Upper lobe of left lung (tissue), 6 donors: ENCODE data around the gene USP47. TPM values are rescaled to one million over a fixed set of nuclear protein-coding genes. Genes with fewer than 3 reads are reported as not detected.

Experiments used
- ATAC-seq, 2 donors: fragments of 200-7000 bp; cut with Tn5 transposase; one replicate each; pipeline ENCODE4 v1.9.1; 2022; ENCODE audit warnings: mild to moderate bottlenecking in 2 of 2, moderate library complexity in 2 of 2; ENCODE audit not compliant: low FRiP score in 2 of 2
- DNase-seq, 2 donors: peaks; one replicate each; pipeline ENCODE4 v3.0.0-alpha.2; 2019 to 2020
- H3K27ac ChIP-seq, 4 donors: fragments of 200-600 bp; sonication (generic); one replicate each; pipeline ENCODE4 v1.5.1; 2016 to 2019
- H3K27me3 ChIP-seq, 4 donors: fragments of 200-600 bp; sonication (generic); one replicate each; pipeline ENCODE4 v1.5.1; 2017 to 2019
- H3K36me3 ChIP-seq, 4 donors: fragments of 200-600 bp; sonication (generic); one replicate each; pipeline ENCODE4 v1.5.1; 2016 to 2019
- H3K4me1 ChIP-seq, 4 donors: fragments of 200-600 bp; sonication (generic); one replicate each; pipeline ENCODE4 v1.5.1; 2018 to 2019
- H3K4me3 ChIP-seq, 4 donors: fragments of 200-600 bp; sonication (generic); one replicate each; pipeline ENCODE4 v1.5.1; 2017 to 2019; ENCODE audit warnings: mild to moderate bottlenecking in 2 of 4, moderate library complexity in 1 of 4
- H3K9me3 ChIP-seq, 4 donors: fragments of 200-600 bp; sonication (generic); one replicate each; pipeline ENCODE4 v1.5.1; 2018 to 2019
- EP300 ChIP-seq, 4 donors: sonication (generic); formaldehyde crosslinking; IDR thresholded peaks; one replicate each; pipeline ENCODE4 v1.5.1; 2017; ENCODE audit warnings: antibody characterized with exemption in 4 of 4, control low read depth in 2 of 4
- POLR2A ChIP-seq, 4 donors: fragments of 450-650 bp; IDR thresholded peaks; one replicate each; pipeline ENCODE4 v1.5.1; 2016 to 2017; ENCODE audit warnings: antibody characterized with exemption in 4 of 4, mild to moderate bottlenecking in 2 of 4
- POLR2AphosphoS5 ChIP-seq, 2 donors: sonication (generic); formaldehyde crosslinking; IDR thresholded peaks; one replicate each; pipeline ENCODE4 v1.5.1; 2017; ENCODE audit warnings: antibody characterized with exemption in 2 of 2
- WGBS, 2 donors: methylation state at CpG; one replicate each; pipeline ENCODE4 v1.1.5; 2017 to 2018; 5-methylcytosine and 5-hydroxymethylcytosine counted together
- total RNA-seq, 6 donors: library from RNA; depleted of rRNA in 4 of 6; stranded (reverse); fragments of >200 nt in 4 of 6; gene quantifications; one replicate each; pipeline versions ENCODE4 v1.1.0 to v1.2.1, GENCODE V29; 2016 to 2021
- TF ChIP-seq, protein P1 (sequence below), 6 experiments: fragments of 450-650 bp in 4 of 6; fragments of 200-600 bp in 2 of 6; sonication (generic) in 2 of 6; IDR thresholded peaks; one replicate each; pipeline ENCODE4 v1.5.1; 2016 to 2019; ENCODE audit warnings: antibody characterized with exemption in 6 of 6
- donor health status: DM: no; HTN: no; CAD: no; lungs with moderate emphysema.
- donor health status: DM: no; HTN: yes; CAD: no; lungs with severe emphysema.

USP47 gene
- total RNA-seq, 6 donors from 2014 or later, result 32.4 to 132 (median 79.0) TPM

DNA sequence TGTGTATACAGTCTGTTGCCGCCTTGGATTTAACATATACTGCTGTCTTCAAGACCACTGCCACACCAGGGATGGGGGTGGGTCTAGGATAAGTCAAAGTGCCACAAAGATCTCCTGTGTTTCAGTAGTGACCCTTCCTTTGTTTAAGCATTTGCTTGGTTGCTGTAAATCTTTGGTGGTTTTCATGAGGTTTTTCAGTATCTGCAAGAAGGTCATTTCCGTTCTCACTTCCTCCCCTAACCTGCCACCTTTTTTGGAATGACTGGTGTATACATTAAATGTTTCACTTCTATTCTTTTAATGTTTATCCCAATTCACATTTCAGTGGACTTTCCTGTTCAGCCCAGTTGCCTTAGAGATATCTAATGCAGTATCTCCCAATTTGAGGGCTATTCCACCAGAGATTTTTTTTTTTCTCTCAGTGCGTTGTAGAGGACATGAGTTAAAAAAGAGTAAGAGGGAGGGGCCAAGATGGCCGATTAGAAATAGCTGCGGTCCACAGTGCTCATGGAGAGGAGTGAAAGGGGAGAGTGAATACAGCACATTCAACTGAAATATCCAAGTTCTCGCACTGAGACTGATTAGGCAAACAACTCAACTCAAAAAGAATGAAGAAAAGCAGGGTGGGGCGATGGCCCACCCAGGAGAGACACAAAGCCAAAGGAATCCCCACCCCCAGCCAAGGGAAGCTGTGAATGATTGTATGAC is 43.2 kb downstream of the USP47 start:
- Histone ChIP-seq H3K9me3 (no peaks in the 10 kb centered on the region), H3K4me3 (no peak overlapping the region), H3K4me1 (peaks cover 0 to 8% (median 4%) of the 10 kb centered on the region in 4 donors), H3K36me3 (peaks cover 5 to 38% (median 24%) of the 10 kb centered on the region in 4 donors), H3K27me3 (no peaks in the 10 kb centered on the region), H3K27ac (no peak overlapping the region)
- ATAC-seq, result no peak
- DNase-seq, result no peak
- TF ChIP-seq, protein P1, sequence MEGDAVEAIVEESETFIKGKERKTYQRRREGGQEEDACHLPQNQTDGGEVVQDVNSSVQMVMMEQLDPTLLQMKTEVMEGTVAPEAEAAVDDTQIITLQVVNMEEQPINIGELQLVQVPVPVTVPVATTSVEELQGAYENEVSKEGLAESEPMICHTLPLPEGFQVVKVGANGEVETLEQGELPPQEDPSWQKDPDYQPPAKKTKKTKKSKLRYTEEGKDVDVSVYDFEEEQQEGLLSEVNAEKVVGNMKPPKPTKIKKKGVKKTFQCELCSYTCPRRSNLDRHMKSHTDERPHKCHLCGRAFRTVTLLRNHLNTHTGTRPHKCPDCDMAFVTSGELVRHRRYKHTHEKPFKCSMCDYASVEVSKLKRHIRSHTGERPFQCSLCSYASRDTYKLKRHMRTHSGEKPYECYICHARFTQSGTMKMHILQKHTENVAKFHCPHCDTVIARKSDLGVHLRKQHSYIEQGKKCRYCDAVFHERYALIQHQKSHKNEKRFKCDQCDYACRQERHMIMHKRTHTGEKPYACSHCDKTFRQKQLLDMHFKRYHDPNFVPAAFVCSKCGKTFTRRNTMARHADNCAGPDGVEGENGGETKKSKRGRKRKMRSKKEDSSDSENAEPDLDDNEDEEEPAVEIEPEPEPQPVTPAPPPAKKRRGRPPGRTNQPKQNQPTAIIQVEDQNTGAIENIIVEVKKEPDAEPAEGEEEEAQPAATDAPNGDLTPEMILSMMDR (IDR thresholded peaks at IDR 0.05), result no peak
- WGBS, 2 donors, result 90 to 94% methylated on average over 7 of the region's 7 CpGs

DNA sequence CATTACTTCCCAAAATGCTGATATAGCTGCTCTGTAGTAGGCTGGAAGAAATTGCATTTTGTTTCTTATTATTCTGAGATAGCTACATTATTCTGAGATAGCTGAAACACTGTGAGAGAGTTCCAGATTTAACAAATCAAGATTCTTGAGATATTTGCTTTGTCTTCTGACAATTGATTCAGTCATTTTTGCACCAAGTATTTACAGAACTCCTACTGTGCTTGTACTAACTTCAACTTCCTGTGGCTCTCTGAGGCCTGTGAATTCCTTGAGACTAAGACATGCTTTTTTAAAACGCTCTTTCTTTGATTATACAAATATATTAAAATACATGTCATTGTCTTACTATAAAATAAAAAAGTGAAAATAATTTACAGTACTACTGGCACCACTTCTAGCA is 52.7 kb downstream of the USP47 start:
- H3K9me3 ChIP-seq, result no peaks in the 10 kb centered on the region
- H3K4me1 ChIP-seq, result peaks cover 0 to 15% (median 6%) of the 10 kb centered on the region in 4 donors
- no peak for DNase-seq
- peak overlapping the region in 1 of 4 donors; percentile 23 for H3K27ac ChIP-seq
- WGBS, 2 donors, result 45 to 65% methylated on average over 1 of the region's 1 CpG
- no peak for TF ChIP-seq POLR2AphosphoS5 (IDR thresholded peaks at IDR 0.05)
- no peak for TF ChIP-seq POLR2A (IDR thresholded peaks at IDR 0.05)
- no peak for ATAC-seq
- no peaks in the 10 kb centered on the region for H3K27me3 ChIP-seq
- H3K4me3 ChIP-seq, result no peak overlapping the region
- H3K36me3 ChIP-seq, result peaks cover 0 to 52% (median 0%) of the 10 kb centered on the region in 4 donors

DNA sequence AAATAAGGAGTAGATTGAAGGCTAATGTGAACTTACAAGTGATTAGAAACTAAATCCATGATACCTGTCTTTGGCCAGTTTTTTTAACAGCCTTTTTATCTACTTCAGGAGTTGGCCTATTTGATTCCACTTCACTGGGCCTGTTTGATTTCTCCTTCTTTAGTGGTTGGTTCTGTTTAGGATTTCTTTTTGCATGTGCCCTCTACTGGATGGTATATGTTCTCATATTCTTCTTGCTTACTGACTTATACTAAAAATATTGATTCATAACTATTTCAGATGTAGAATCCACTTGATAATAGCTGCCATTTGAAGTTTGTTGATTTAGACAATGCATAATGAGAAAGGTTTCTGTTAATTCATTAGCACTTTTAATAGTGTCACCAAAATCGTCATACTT is 53.9 kb downstream of the USP47 start:
- H3K4me1 ChIP-seq, result peaks cover 0 to 15% (median 6%) of the 10 kb centered on the region in 4 donors
- TF ChIP-seq EP300 (IDR thresholded peaks at IDR 0.05), result no peak
- no peak for TF ChIP-seq POLR2AphosphoS5 (IDR thresholded peaks at IDR 0.05)
- TF ChIP-seq, protein P1 (IDR thresholded peaks at IDR 0.05), result no peak
- TF ChIP-seq POLR2A (IDR thresholded peaks at IDR 0.05), result no peak
- H3K27ac ChIP-seq, result no peak overlapping the region
- no peaks in the 10 kb centered on the region for H3K27me3 ChIP-seq
- ATAC-seq, result no peak
- 80 to 82% methylated on average over 1 of the region's 1 CpG for WGBS, 2 donors
- no peak overlapping the region for H3K4me3 ChIP-seq
- H3K9me3 ChIP-seq, result no peaks in the 10 kb centered on the region
- no peak for DNase-seq
- peaks cover 0 to 54% (median 0%) of the 10 kb centered on the region in 4 donors for H3K36me3 ChIP-seq

DNA sequence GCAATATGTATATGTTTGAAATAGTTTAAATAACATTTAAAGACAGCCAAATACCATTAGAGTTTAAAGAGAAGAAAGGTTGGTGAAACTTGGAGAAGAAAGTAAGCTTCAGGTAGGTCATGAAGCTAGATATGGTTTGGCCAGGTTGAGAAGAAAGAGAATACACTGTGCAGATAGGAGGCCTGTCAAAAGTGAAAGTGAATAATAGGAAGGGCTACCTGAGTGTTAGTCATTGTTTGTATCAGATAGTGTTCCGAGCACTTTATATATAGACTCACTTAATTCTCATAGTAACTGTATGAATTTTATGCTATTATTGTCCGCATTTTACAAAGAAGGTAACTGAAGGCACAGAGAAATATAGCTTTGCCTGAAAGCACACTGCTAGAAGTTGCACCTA is 56.9 kb downstream of the USP47 start:
- no peak for ATAC-seq
- no peaks in the 10 kb centered on the region for H3K27me3 ChIP-seq
- peaks cover 0 to 47% (median 1%) of the 10 kb centered on the region in 4 donors for H3K36me3 ChIP-seq
- H3K4me1 ChIP-seq, result peaks cover 0 to 15% (median 6%) of the 10 kb centered on the region in 4 donors
- 68 to 73% methylated on average over 2 of the region's 2 CpGs for WGBS, 2 donors
- DNase-seq, result no peak
- no peaks in the 10 kb centered on the region for H3K9me3 ChIP-seq
- TF ChIP-seq, protein P1 (IDR thresholded peaks at IDR 0.05), result no peak
- TF ChIP-seq EP300 (IDR thresholded peaks at IDR 0.05), result no peak
- TF ChIP-seq POLR2AphosphoS5 (IDR thresholded peaks at IDR 0.05), result no peak
- no peak for TF ChIP-seq POLR2A (IDR thresholded peaks at IDR 0.05)
- H3K27ac ChIP-seq, result no peak overlapping the region
- no peak overlapping the region for H3K4me3 ChIP-seq

DNA sequence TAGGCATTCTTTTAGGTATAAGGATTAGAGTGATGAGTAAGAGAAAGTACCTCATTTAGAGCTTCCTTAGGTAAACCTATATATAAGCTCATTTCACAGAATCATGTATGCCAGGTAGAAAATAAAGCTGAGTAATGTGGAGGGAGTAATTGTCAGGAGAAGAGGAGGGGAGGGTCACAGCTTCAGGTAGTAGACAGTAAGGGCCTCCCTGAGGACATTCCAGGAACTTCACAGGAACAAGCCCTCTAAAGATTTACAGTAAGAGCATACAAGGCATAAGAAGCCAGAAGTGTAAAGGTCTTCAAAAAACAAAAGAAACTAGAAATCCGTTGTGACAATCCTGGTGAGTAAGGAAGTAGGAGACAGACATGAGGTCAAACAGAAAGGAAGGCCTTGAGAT is 57.6 kb downstream of the USP47 start:
- ATAC-seq (no peak), DNase-seq (no peak)
- TF ChIP-seq POLR2AphosphoS5 (IDR thresholded peaks at IDR 0.05), result no peak
- TF ChIP-seq, protein P1 (IDR thresholded peaks at IDR 0.05), result peak in 1 of 6 experiments; percentile 8
- H3K27ac ChIP-seq, result no peak overlapping the region
- H3K9me3 ChIP-seq, result no peaks in the 10 kb centered on the region
- H3K36me3 ChIP-seq, result peaks cover 0 to 48% (median 4%) of the 10 kb centered on the region in 4 donors
- 33 to 83% methylated on average over 1 of the region's 1 CpG for WGBS, 2 donors
- no peaks in the 10 kb centered on the region for H3K27me3 ChIP-seq
- no peak overlapping the region for H3K4me3 ChIP-seq
- H3K4me1 ChIP-seq, result peaks cover 0 to 12% (median 2%) of the 10 kb centered on the region in 4 donors
